MM.1S (cell line): ENCODE measurements around the gene RHBDL1.

ENCODE experiments used
- EZH2 ChIP-seq: fragments of 300-600 bp; sonication (generic); optimal IDR thresholded peaks from 2 replicates; pipeline ENCODE3; 2017; ENCODE audit warnings: low read depth, mild to moderate bottlenecking, antibody characterized with exemption, low read length, mixed read lengths
- EZH2phosphoT487 ChIP-seq: fragments of 300-600 bp; sonication (generic); IDR thresholded peaks from 2 replicates; pipeline ENCODE4 v1.6.1; 2018; ENCODE audit warnings: antibody characterized with exemption, low read length
- TF ChIP-seq, protein P1 (sequence below): fragments of 300-600 bp; sonication (generic); IDR thresholded peaks from 2 replicates; pipeline ENCODE4 v1.5.1; 2016; ENCODE audit warnings: antibody characterized with exemption, low read length, mixed read lengths

DNA sequence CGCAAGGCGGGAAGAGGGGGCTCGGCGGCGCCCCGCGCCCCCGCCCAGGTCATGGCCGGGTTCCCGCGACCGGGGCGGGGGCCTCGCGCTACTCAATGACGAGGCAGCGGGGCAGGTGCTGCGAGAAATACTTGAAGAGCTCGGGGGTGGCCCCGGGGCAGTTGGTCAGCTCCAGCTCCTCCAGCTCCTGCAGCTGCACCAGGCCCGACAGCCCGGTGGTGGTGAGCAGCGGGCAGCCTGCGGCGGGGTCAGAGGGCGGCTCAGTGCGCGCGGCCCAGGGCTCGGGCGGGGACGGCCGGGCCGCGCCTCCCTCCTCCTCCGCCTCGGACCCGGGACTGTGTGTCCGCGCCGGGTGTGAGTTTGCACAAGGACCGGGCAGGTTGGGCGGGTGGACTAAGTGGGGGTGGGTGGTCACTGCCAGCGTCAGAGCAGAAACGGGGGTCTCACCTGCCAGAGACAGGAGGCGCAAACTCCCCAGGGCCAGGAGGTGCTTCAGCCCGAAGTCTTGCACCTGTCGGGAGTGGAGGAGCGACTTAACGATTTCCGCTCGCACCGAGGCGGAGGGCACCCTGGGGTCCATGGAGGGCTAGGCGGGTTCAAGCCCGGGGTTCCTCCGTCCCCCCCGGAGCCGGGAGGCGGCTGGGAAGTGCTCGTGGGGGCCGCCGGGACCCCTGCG is 18.9 kb downstream of the RHBDL1 start:
- TF ChIP-seq, protein P1, sequence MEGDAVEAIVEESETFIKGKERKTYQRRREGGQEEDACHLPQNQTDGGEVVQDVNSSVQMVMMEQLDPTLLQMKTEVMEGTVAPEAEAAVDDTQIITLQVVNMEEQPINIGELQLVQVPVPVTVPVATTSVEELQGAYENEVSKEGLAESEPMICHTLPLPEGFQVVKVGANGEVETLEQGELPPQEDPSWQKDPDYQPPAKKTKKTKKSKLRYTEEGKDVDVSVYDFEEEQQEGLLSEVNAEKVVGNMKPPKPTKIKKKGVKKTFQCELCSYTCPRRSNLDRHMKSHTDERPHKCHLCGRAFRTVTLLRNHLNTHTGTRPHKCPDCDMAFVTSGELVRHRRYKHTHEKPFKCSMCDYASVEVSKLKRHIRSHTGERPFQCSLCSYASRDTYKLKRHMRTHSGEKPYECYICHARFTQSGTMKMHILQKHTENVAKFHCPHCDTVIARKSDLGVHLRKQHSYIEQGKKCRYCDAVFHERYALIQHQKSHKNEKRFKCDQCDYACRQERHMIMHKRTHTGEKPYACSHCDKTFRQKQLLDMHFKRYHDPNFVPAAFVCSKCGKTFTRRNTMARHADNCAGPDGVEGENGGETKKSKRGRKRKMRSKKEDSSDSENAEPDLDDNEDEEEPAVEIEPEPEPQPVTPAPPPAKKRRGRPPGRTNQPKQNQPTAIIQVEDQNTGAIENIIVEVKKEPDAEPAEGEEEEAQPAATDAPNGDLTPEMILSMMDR = no peak
- TF ChIP-seq EZH2phosphoT487 (no peak), EZH2 (no peak)
